Medulla oblongata (tissue), 1 donor: ENCODE measurements around the gene CD80.

Experiments used
- DNase-seq: peaks from one replicate; pipeline ENCODE4 v3.0.0-alpha.2; 2015; ENCODE audit errors: extremely low spot score

CD80 gene

DNA sequence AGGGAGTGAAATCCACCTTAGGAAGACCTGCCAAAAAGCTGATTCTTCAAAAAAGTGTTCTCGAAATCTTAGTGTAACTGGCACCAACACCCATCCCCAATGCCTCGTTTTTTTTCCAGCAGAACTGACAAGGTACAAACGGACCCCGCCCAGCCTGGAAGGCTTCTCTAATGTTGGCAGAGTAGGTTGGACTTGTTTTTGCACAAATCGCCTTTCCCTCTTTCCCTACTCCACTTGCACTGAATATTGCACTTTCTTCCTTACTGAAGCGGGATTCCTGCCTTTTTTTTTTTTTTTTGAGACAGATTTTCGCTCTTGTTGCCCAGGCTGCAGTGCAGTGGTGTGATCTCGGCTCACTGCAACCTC, 61.6 kb downstream of the CD80 start:
- DNase-seq: peak; percentile 15

DNA sequence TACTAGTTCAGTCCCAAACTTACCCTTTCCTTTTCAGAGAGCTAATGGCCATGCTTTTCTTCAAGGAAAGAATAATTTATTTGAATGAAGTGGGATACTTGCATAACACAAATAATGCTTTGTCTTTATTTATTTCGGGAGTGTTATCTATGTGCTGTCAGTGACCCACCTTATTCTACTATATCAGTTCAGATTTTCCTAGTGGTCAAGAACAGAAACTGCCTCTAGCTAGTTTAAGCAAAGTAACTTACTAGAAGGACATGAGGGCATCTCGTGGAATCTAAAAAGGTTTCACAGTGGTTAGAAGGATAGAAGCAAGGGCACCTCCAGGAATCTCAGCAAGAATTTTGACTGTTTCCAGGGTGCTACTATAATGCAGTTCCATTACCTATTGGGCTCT, 64.8 kb downstream of the CD80 start:
- DNase-seq: no peak

DNA sequence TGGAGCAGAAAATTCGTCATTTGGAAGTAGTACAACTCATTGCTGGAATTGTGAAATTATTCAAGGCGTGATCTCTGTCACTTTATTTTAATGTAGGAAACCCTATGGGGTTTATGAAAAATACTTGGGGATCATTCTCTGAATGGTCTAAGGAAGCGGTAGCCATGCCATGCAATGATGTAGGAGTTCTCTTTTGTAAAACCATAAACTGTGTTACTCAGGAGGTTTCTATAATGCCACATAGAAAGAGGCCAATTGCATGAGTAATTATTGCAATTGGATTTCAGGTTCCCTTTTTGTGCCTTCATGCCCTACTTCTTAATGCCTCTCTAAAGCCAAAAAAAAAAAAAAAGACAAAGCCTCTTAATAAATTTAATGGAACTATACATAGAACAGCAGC, 66.6 kb downstream of the CD80 start:
- no peak for DNase-seq

DNA sequence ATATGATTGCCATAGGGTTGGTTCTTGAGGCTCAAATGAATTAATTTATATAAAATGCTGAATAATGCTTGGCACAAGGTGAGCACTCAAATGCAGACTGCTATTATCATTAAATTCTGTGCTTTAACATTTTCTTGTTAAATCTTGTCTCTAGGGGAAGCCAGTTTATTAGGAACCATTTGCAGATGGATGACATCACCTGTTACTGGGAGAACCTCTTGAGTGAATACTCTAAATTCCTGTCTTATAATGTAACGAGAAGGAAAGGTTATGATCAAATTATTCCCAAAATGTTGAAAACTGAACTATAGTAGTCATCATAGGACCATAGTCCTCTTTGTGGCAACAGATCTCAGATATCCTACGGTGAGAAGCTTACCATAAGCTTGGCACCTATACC, 67.3 kb downstream of the CD80 start:
- no peak for DNase-seq

DNA sequence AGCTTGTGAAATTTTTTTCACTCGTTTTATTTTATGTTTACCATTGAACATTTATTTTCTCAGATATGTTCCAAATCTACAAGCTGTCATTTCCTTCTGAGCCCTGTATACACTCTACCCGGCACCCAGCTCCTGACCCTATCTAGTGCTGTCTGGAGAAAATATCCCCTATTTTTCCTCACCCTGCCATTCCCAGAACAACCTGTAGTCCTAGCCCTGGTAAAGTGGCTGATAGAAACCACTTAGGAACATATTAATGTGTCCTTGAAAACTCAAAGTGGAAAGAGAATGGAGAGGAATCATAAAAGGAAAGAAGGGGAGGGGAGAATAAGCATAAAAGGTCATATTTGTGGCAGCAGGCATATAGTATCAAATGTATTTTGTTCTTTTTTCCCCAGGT, 69.3 kb downstream of the CD80 start:
- no peak for DNase-seq

DNA sequence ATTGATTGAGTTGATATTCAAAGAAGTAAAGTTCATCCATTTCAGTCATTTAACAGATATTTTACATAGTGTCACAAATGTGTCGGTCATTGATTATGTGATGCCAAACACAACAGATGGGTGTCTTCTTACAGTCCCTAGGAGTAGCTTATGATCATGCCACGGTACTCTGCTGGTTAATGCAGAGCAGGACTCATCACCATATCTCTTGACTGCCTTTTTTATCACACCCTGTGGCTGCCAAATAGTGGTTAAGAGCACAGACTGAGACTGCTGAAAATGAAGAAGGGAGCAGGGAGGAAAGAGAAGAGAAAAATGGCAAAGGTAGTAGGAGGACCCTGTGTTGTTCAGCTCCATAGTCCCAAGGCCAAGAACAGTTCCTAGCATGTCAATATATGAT, 73.9 kb downstream of the CD80 start:
- no peak for DNase-seq

DNA sequence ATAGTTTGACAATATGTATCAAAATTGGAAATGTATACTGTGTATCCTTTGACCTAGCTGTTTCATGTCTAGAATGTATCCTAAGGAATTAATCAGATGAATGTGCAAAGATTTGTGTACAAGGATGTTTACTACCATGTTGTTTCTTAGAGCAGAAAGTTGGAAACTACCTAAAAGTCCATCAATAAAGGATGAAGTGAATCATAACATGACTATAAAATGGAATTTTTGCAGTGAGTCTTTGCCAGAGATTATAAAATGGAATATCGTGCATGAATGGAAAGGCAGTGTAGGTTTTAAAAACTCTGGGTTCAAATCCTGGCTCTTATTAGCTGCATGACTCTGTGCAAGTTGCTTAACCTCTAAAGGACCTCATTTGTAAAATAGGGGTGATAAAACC, 76.3 kb downstream of the CD80 start:
- DNase-seq: no peak

DNA sequence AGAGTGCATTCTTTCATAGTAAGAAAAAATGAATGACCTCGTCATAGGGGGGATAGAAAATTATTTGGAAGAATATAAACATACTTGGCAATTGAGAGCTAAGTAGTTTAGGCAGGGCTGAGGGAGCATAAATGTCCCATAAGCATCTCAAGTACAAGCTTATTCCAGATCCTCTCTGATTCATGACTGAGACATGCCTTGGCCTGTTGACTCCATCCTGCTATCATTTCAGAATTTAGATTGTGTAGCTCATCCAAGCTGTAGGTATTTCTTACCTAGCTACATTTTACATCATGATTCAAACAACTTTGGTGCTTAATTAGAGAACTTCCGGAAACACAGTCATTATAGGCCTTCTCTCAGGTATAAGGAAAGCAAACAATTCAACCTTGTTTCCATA, 78.3 kb downstream of the CD80 start:
- no peak for DNase-seq
